ENCODE data around the gene USP43.

DNA sequence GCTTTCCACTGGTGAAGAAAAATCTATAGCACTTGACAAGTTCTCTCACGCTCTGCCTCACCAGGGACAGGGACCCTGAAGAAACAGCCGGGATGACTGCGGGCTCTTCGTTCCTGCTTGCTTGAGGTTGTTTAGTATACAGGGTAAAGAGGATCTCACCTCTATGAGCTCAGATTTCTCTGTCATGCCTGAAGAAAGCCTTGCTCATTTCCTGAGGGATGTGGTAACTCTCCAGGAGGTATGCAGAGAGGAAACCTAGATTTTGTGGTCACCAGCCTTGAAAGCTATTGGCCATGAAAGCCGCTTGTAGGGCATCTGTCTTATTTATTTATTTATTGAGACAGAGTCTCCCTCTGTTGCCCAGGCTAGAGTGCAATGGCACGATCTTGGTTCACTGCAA is 23.2 kb downstream of the USP43 start:
- no peak for TF ChIP-seq YY1 (IDR thresholded peaks at IDR 0.05; ENCODE audit: insufficient read depth, insufficient read length)
- TF ChIP-seq ZNF274 (IDR thresholded peaks at IDR 0.05; ENCODE audit: low read depth, low read length): no peak
